ENCODE results near the gene GTPBP3. TPM values are rescaled to one million over a fixed set of nuclear protein-coding genes. Genes with fewer than 3 reads are reported as not detected.

Gene GTPBP3
- total and polyA plus RNA-seq, 2 of the 8 experiments (the other 6 are each of a cell fraction or from before 2014, with no cell fraction given) = 30.4 to 56.0 TPM

GRCh38 chr19:17328517-17329365 is 8.6 kb upstream of the GTPBP3 start:
- no peak overlapping the region for H3K23ac ChIP-seq (ENCODE audit: insufficient read length)
- no peak overlapping the region for H2AK5ac ChIP-seq (ENCODE audit: low read depth, low read length)
- peaks cover 7% of the 10 kb centered on the region; the same call in 1 of the 2 replicates for H3K23me2 ChIP-seq (ENCODE audit: low read depth, low read length)
- H3K4me2 ChIP-seq (ENCODE audit: insufficient read depth in 1 of 2, low read depth in 2 of 2, low read length in 2 of 2) = peak overlapping the region; percentile 72 to 83
- H3K27me3 ChIP-seq (replicated peaks in 1 of 4; ENCODE audit: control insufficient read depth in 3 of 4, extremely low read depth in 1 of 4, insufficient read depth in 3 of 4, low read length in 3 of 4) = no peaks in the 10 kb centered on the region; a peak in 1 of 7 replicates
- H3K4ac ChIP-seq (replicated peaks; ENCODE audit: insufficient read length, low read depth, low read length) = peak overlapping the region; percentile 57
- H4K20me1 ChIP-seq (replicated peaks in 1 of 2; ENCODE audit: control insufficient read depth in 1 of 2, insufficient read depth in 2 of 2, low read length in 2 of 2) = peaks cover 0 to 14% of the 10 kb centered on the region in 2 experiments
- no peak overlapping the region for H2BK20ac ChIP-seq (ENCODE audit: low read length)
- peak overlapping the region; percentile 89 for H4K8ac ChIP-seq (ENCODE audit: extremely low read depth, insufficient read depth, low read length)
- H3K79me2 ChIP-seq (ENCODE audit: control insufficient read depth in 1 of 2, insufficient read depth in 2 of 2, low read length in 2 of 2) = no peaks in the 10 kb centered on the region
- no peak overlapping the region for H2BK12ac ChIP-seq (ENCODE audit: low read depth, low read length)
- ChIA-PET POLR2A (ENCODE audit: partially characterized antibody) (interaction anchor here (0.9 to 17.1 kb wide), 7 partner anchors 10 to 115 kb away, joined by 3 to 329 read pairs (median 4); partner anchors contain the start of genes ABHD8, ANO8, BABAM1 and DDA1), CTCF (ENCODE audit: partially characterized antibody) (interaction anchor here (1.7 to 3.3 kb wide), 5 partner anchors 20 to 61 kb away, joined by 4 to 13 read pairs (median 6); partner anchors contain the start of genes DDA1 and MRPL34)
- WGBS, 2 experiments (ENCODE audit: extremely low coverage in 1 of 2, insufficient coverage in 1 of 2, insufficient read length in 1 of 2, insufficient replicate concordance in 2 of 2, low coverage in 1 of 2, low lambda C conversion rate in 2 of 2, missing lambda C conversion rate in 1 of 2) = 24% methylated on average over 40 of the region's 94 CpGs; no CpG with 5 or more reads in 1 of the 2 experiments
- TF ChIP-seq, protein P1, sequence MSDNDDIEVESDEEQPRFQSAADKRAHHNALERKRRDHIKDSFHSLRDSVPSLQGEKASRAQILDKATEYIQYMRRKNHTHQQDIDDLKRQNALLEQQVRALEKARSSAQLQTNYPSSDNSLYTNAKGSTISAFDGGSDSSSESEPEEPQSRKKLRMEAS (IDR thresholded peaks at IDR 0.05) = peak; percentile 93
- no peak for TF ChIP-seq POLR2A (IDR thresholded peaks at IDR 0.05; ENCODE audit: control extremely low read depth in 1 of 2, low read depth in 2 of 2, low read length in 2 of 2)
- TF ChIP-seq CEBPB (IDR thresholded peaks at IDR 0.05; ENCODE audit: low read depth, low read length) = no peak
- peak in 1 of 2 experiments; percentile 12; a peak in 1 of 4 replicates for TF ChIP-seq RAD21 (IDR thresholded peaks at IDR 0.05 in 1 of 2, conservative IDR thresholded peaks at IDR 0.05 in 1 of 2; ENCODE audit: low read depth in 2 of 2, low read length in 2 of 2)
- TF ChIP-seq, protein P2, sequence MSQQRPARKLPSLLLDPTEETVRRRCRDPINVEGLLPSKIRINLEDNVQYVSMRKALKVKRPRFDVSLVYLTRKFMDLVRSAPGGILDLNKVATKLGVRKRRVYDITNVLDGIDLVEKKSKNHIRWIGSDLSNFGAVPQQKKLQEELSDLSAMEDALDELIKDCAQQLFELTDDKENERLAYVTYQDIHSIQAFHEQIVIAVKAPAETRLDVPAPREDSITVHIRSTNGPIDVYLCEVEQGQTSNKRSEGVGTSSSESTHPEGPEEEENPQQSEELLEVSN (IDR thresholded peaks at IDR 0.05) = peak; percentile 96
- TF ChIP-seq POLR2AphosphoS5 (IDR thresholded peaks at IDR 0.05; ENCODE audit: low read depth, low read length) = peak; percentile 20; the same call in 1 of the 2 replicates
- TF ChIP-seq CREB1 (IDR thresholded peaks at IDR 0.05) = peak; percentile 31; the same call in 1 of the 2 replicates
- H2BK120ac ChIP-seq (replicated peaks; ENCODE audit: low read depth, low read length) = no peak overlapping the region
- 0 out of 2 replicates have a peak overlapping the region, but pooled peaks have one; percentile 55 for H2BK5ac ChIP-seq (ENCODE audit: low read depth, low read length)
- H3K9ac ChIP-seq (replicated peaks in 1 of 4; ENCODE audit: extremely low read depth in 1 of 4, low read depth in 3 of 4, low read length in 3 of 4) = peak overlapping the region in 3 of 4 experiments; percentile 25 to 58 (median 45); a peak in 4 of 7 replicates
- 0 out of 2 replicates have a peak overlapping the region, but pooled peaks have one; percentile 100 for H2BK15ac ChIP-seq (ENCODE audit: low read length)
- H3K9me3 ChIP-seq (ENCODE audit: insufficient read depth in 2 of 2, low read depth in 1 of 2, low read length in 1 of 2) = no peaks in the 10 kb centered on the region
- H3K56ac ChIP-seq (replicated peaks; ENCODE audit: insufficient read length, low read depth, low read length) = peak overlapping the region; percentile 77
- H2AFZ ChIP-seq (ENCODE audit: low read length) = no peak overlapping the region
- H3K79me1 ChIP-seq (ENCODE audit: low read depth, low read length) = 0 out of 2 replicates have a peak, but pooled peaks cover 2% of the 10 kb centered on the region
- H4K5ac ChIP-seq (ENCODE audit: insufficient read length, low read depth, low read length) = peak overlapping the region; percentile 78
- H4K91ac ChIP-seq (replicated peaks; ENCODE audit: insufficient read length, low read length) = peak overlapping the region; percentile 85
- H3K14ac ChIP-seq (ENCODE audit: insufficient read length) = no peak overlapping the region
- peak in 1 of 2 experiments; percentile 77 for DNase-seq (ENCODE audit: low read depth in 1 of 2, low spot score in 2 of 2)
- peak overlapping the region; percentile 60; the same call in 1 of the 2 replicates for H3K27ac ChIP-seq (ENCODE audit: low read depth, low read length)
- no peak for FAIRE-seq
- peak overlapping the region; percentile 60 to 95 (median 61) for H3K4me3 ChIP-seq (ENCODE audit: extremely low read depth in 1 of 4, insufficient read depth in 2 of 4, low read depth in 3 of 4, low read length in 4 of 4)
- H3K4me1 ChIP-seq (replicated peaks in 1 of 4; ENCODE audit: control insufficient read depth in 3 of 4, insufficient read depth in 4 of 4, low read length in 3 of 4) = peaks cover 0 to 26% (median 19%) of the 10 kb centered on the region in 4 experiments; a peak in 6 of 7 replicates
- peaks cover 0 to 10% (median 4%) of the 10 kb centered on the region in 4 experiments; a peak in 4 of 8 replicates for H3K36me3 ChIP-seq (ENCODE audit: control insufficient read depth in 2 of 4, insufficient read depth in 4 of 4, low read length in 3 of 4)
- peak overlapping the region; percentile 90 for H3K18ac ChIP-seq (ENCODE audit: extremely low read depth, low read length)
